Measurements from ENCODE around the gene RNASE7.

DNA sequence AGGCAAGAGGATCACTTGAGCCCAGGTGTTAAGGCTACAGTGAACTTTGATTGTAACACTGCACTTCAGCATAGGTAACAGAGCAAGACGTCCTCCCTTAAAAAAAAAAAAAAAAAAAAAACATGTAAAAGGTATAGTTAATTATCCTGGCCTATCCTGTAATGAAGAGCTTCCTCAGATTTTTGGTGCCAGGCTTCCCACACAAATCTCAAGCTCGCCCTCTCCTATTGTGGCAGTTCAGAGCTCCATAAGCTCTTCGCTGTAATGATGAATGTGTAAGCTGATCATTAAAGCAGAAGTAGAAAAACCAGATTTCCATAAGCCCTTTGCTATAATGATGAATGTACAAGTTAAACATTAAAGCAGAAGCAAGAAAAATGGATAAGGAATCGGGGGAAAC is 45.0 kb upstream of the RNASE7 start:
- TF ChIP-seq, protein P1, sequence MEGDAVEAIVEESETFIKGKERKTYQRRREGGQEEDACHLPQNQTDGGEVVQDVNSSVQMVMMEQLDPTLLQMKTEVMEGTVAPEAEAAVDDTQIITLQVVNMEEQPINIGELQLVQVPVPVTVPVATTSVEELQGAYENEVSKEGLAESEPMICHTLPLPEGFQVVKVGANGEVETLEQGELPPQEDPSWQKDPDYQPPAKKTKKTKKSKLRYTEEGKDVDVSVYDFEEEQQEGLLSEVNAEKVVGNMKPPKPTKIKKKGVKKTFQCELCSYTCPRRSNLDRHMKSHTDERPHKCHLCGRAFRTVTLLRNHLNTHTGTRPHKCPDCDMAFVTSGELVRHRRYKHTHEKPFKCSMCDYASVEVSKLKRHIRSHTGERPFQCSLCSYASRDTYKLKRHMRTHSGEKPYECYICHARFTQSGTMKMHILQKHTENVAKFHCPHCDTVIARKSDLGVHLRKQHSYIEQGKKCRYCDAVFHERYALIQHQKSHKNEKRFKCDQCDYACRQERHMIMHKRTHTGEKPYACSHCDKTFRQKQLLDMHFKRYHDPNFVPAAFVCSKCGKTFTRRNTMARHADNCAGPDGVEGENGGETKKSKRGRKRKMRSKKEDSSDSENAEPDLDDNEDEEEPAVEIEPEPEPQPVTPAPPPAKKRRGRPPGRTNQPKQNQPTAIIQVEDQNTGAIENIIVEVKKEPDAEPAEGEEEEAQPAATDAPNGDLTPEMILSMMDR (conservative IDR thresholded peaks at IDR 0.05; ENCODE audit: low read depth, low read length), result no peak
- TF ChIP-seq EZH2 (IDR thresholded peaks at IDR 0.05; ENCODE audit: low read length, unreplicated experiment) (no peak), EZH2phosphoT487 (IDR thresholded peaks at IDR 0.05; ENCODE audit: borderline replicate concordance, low read length) (no peak)
